ENCODE data around the gene CYP2C18. TPM values are rescaled to one million over a fixed set of nuclear protein-coding genes. Genes with fewer than 3 reads are reported as not detected.
"Not testable (repeated sequence)": the region's sequence is repeated elsewhere in the genome, so short reads cannot be mapped to it uniquely, and the experiment has no call there.

CYP2C18 gene
- total and polyA plus RNA-seq, 11 donors = 0.03 to 0.11 TPM; not detected in 9

DNA sequence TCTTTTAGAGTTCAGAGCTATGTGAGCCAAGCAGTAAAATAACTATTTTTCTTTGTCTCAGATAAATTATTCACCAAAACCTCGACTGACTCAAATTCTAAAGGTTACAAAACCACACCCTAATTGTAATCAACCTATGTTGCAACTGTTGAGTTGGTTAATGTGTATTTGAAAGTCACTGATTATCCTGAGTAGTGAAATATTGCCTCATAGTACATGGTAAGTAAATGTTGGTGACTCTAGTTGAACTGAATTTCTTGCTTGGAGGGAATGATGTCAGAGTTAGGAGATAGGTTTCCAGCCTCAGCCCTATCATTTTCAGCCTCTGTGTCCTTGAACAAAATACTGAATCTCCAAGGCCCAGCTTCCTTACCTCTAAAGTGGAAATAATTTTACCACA lies 3.0 kb upstream of the CYP2C18 start:
- Histone ChIP-seq H3K4me1 (no peaks in the 10 kb centered on the region), H3K9me3 (peaks cover 0 to 6% (median under 1%) of the 10 kb centered on the region in 12 donors), H3K4me3 (no peak overlapping the region), H3K36me3 (no peaks in the 10 kb centered on the region), H3K27ac (no peak overlapping the region), H3K27me3 (peaks cover 0 to 3% (median 0%) of the 10 kb centered on the region in 9 donors)
- 27 to 41% (median 39%) methylated on average over 1 of the region's 1 CpG for WGBS, 4 donors
- DNase-seq = no peak
- TF ChIP-seq POLR2A (IDR thresholded peaks at IDR 0.05) = no peak
- TF ChIP-seq, protein P1, sequence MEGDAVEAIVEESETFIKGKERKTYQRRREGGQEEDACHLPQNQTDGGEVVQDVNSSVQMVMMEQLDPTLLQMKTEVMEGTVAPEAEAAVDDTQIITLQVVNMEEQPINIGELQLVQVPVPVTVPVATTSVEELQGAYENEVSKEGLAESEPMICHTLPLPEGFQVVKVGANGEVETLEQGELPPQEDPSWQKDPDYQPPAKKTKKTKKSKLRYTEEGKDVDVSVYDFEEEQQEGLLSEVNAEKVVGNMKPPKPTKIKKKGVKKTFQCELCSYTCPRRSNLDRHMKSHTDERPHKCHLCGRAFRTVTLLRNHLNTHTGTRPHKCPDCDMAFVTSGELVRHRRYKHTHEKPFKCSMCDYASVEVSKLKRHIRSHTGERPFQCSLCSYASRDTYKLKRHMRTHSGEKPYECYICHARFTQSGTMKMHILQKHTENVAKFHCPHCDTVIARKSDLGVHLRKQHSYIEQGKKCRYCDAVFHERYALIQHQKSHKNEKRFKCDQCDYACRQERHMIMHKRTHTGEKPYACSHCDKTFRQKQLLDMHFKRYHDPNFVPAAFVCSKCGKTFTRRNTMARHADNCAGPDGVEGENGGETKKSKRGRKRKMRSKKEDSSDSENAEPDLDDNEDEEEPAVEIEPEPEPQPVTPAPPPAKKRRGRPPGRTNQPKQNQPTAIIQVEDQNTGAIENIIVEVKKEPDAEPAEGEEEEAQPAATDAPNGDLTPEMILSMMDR (IDR thresholded peaks at IDR 0.05) = no peak
- no peak for ATAC-seq
- intact Hi-C loops (cut with DNase I) = no loop called here

DNA sequence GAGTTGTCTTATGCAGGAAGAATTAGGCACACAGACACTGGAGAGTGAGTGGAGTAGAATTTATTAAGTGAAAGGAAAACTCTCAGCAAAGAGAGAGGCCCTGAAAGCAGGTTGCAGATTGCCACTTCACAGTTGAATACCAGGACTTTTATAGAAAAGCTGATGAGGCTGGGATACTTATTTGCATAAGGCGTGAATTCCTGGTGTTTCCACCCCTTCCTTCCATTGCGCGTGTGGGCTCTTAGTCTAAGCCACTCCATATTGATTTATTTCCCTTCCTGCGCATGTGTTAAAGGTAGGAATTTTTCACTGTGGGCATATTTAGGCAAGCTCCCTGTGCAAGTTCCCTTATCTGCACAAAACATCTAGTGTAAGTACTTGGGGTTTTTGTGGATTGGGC lies 893 bp upstream of the CYP2C18 start:
- H3K27ac ChIP-seq; ATAC-seq; H3K36me3 ChIP-seq; H3K4me3 ChIP-seq; DNase-seq; H3K4me1 ChIP-seq; H3K27me3 ChIP-seq; intact Hi-C loops (cut with DNase I): not testable (repeated sequence)
- 73 to 77% (median 74%) methylated on average over 4 of the region's 4 CpGs for WGBS, 4 donors
- peaks cover 0 to 18% (median 7%) of the 10 kb centered on the region in 12 donors for H3K9me3 ChIP-seq

DNA sequence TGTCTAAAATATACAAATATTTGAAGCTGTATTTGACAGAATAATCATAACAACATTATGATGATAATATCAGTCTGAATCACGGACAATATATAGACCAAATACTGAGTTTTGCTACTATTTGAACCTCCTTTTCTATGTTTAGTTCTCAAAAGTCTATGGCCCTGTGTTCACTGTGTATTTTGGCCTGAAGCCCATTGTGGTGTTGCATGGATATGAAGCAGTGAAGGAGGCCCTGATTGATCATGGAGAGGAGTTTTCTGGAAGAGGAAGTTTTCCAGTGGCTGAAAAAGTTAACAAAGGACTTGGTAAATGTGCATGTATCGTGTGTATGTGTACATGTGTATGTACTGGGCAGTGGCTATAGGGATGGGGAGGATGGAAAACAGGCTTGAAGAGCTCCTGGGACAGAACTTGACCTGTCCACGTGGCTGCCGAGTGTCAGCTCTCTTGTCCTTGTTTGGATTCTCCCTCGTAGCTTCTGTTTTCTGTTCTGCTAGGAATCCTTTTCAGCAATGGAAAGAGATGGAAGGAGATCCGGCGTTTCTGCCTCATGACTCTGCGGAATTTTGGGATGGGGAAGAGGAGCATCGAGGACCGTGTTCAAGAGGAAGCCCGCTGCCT lies 4.2 kb downstream of the CYP2C18 start:
- intact Hi-C loops (cut with DNase I) = no loop called here
- no peak for TF ChIP-seq POLR2A (IDR thresholded peaks at IDR 0.05)
- TF ChIP-seq, protein P1 (IDR thresholded peaks at IDR 0.05) = no peak
- Histone ChIP-seq H3K4me3 (no peak overlapping the region), H3K36me3 (no peaks in the 10 kb centered on the region), H3K4me1 (no peaks in the 10 kb centered on the region), H3K27me3 (no peaks in the 10 kb centered on the region), H3K27ac (no peak overlapping the region), H3K9me3 (peaks cover 0 to 18% (median 7%) of the 10 kb centered on the region in 12 donors)
- DNase-seq (no peak), ATAC-seq (no peak)
- 75 to 83% (median 81%) methylated on average over 11 of the region's 11 CpGs for WGBS, 4 donors

DNA sequence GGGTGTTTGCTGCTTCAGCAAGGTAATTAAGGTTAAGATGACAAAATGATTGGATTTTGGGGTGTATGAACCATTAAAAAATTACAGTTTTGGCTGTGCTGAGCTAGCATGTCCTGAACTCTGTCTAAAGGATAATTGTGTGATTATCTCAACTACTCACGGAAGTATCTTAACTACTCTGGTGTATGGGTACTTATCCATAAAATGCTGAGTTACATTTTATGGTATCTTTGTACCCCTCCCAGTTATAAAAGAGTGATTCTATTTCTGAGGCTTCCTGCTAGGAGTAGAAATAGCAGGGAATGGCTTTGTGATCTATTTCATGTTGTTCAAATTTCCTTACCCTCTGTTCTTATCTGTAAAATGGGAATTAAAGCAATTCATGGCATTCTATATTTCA lies 22.6 kb downstream of the CYP2C18 start:
- intact Hi-C loops (cut with DNase I) = no loop called here

More for the DNA sequence above, 22.6 kb downstream of the CYP2C18 start:
- Histone ChIP-seq H3K4me1 (no peaks in the 10 kb centered on the region), H3K9me3 (peaks cover 0 to 4% (median 0%) of the 10 kb centered on the region in 12 donors), H3K27me3 (no peaks in the 10 kb centered on the region), H3K27ac (no peak overlapping the region), H3K36me3 (no peaks in the 10 kb centered on the region), H3K4me3 (no peak overlapping the region)
- DNase-seq (no peak), ATAC-seq (no peak)
- 85 to 92% (median 91%) methylated on average over 1 of the region's 1 CpG for WGBS, 4 donors
- TF ChIP-seq, protein P1 (IDR thresholded peaks at IDR 0.05) = no peak
- no peak for TF ChIP-seq POLR2A (IDR thresholded peaks at IDR 0.05)
